ENCODE measurements around the gene ZNF473. TPM values are rescaled to one million over a fixed set of nuclear protein-coding genes. Genes with fewer than 3 reads are reported as not detected.

The ZNF473 gene
- total and polyA plus RNA-seq, 2 donors (not counting 1 experiment from before 2014, with no cell fraction given), result 5.0 to 6.4 TPM

- peaks cover 13% of the 10 kb centered on the region for H3K9me3 ChIP-seq (ENCODE audit: control insufficient read depth, insufficient read depth, low read depth, low read length)
These were observed 16.7 kb downstream of the ZNF473 start for GRCh38 chr19:50042363-50043024.

GRCh38 chr19:50043967-50044366 is 18.2 kb downstream of the ZNF473 start:
- DNase-seq (ENCODE audit: low read depth in 2 of 2), result no peak
- Histone ChIP-seq H3K4me1 (ENCODE audit: control insufficient read depth, extremely low read depth, insufficient read depth, low read length) (no peaks in the 10 kb centered on the region), H4K20me1 (ENCODE audit: control insufficient read depth, extremely low read depth, insufficient read depth, low read length) (no peaks in the 10 kb centered on the region), H2AFZ (ENCODE audit: low read length) (no peak overlapping the region), H3K27me3 (ENCODE audit: control insufficient read depth, insufficient read depth, low read length) (no peaks in the 10 kb centered on the region), H3K4me2 (ENCODE audit: extremely low read depth, insufficient read depth, low read length) (no peak overlapping the region), H3K36me3 (ENCODE audit: control insufficient read depth, insufficient read depth, low read length) (peaks cover 34% of the 10 kb centered on the region), H3K9ac (ENCODE audit: insufficient read depth, low read length) (no peak overlapping the region), H3K27ac (ENCODE audit: insufficient read depth, low read length) (no peak overlapping the region), H3K9me3 (ENCODE audit: control insufficient read depth, insufficient read depth, low read depth, low read length) (peaks cover 13% of the 10 kb centered on the region), H3K79me2 (ENCODE audit: control insufficient read depth, insufficient read depth, low read length) (no peaks in the 10 kb centered on the region), H3K4me3 (replicated peaks in 1 of 4; ENCODE audit: control extremely low read depth in 1 of 4, insufficient read depth in 1 of 4, low read depth in 3 of 4, low read length in 4 of 4) (no peak overlapping the region)
- TF ChIP-seq CTCF (conservative IDR thresholded peaks at IDR 0.05 in 1 of 2, IDR thresholded peaks at IDR 0.05 in 1 of 2; ENCODE audit: low read depth in 1 of 2, low read length in 2 of 2) (no peak), EZH2 (IDR thresholded peaks at IDR 0.05; ENCODE audit: low read length, missing control alignments) (no peak)

More at GRCh38 chr19:50042363-50043024, 16.7 kb downstream of the ZNF473 start:
- DNase-seq (ENCODE audit: low read depth in 2 of 2), result no peak
- Histone ChIP-seq H4K20me1 (ENCODE audit: control insufficient read depth, extremely low read depth, insufficient read depth, low read length) (no peaks in the 10 kb centered on the region), H3K36me3 (ENCODE audit: control insufficient read depth, insufficient read depth, low read length) (peaks cover 34% of the 10 kb centered on the region), H3K4me3 (replicated peaks in 1 of 4; ENCODE audit: control extremely low read depth in 1 of 4, insufficient read depth in 1 of 4, low read depth in 3 of 4, low read length in 4 of 4) (no peak overlapping the region), H3K4me2 (ENCODE audit: extremely low read depth, insufficient read depth, low read length) (no peak overlapping the region), H3K9ac (ENCODE audit: insufficient read depth, low read length) (no peak overlapping the region), H3K27me3 (ENCODE audit: control insufficient read depth, insufficient read depth, low read length) (no peaks in the 10 kb centered on the region), H3K79me2 (ENCODE audit: control insufficient read depth, insufficient read depth, low read length) (no peaks in the 10 kb centered on the region), H3K4me1 (ENCODE audit: control insufficient read depth, extremely low read depth, insufficient read depth, low read length) (no peaks in the 10 kb centered on the region), H3K27ac (ENCODE audit: insufficient read depth, low read length) (no peak overlapping the region), H2AFZ (ENCODE audit: low read length) (no peak overlapping the region)
- TF ChIP-seq EZH2 (IDR thresholded peaks at IDR 0.05; ENCODE audit: low read length, missing control alignments) (no peak), CTCF (conservative IDR thresholded peaks at IDR 0.05 in 1 of 2, IDR thresholded peaks at IDR 0.05 in 1 of 2; ENCODE audit: low read depth in 1 of 2, low read length in 2 of 2) (no peak)

GRCh38 chr19:50044922-50045321 is 19.1 kb downstream of the ZNF473 start:
- no peaks in the 10 kb centered on the region for H3K79me2 ChIP-seq (ENCODE audit: control insufficient read depth, insufficient read depth, low read length)
- no peak overlapping the region for H2AFZ ChIP-seq (ENCODE audit: low read length)
- no peak overlapping the region for H3K9ac ChIP-seq (ENCODE audit: insufficient read depth, low read length)
- no peaks in the 10 kb centered on the region for H3K27me3 ChIP-seq (ENCODE audit: control insufficient read depth, insufficient read depth, low read length)
- DNase-seq (ENCODE audit: low read depth in 2 of 2), result no peak
- H4K20me1 ChIP-seq (ENCODE audit: control insufficient read depth, extremely low read depth, insufficient read depth, low read length), result no peaks in the 10 kb centered on the region
- peaks cover 13% of the 10 kb centered on the region for H3K9me3 ChIP-seq (ENCODE audit: control insufficient read depth, insufficient read depth, low read depth, low read length)
- no peaks in the 10 kb centered on the region for H3K4me1 ChIP-seq (ENCODE audit: control insufficient read depth, extremely low read depth, insufficient read depth, low read length)
- H3K4me3 ChIP-seq (replicated peaks in 1 of 4; ENCODE audit: control extremely low read depth in 1 of 4, insufficient read depth in 1 of 4, low read depth in 3 of 4, low read length in 4 of 4), result no peak overlapping the region
- H3K36me3 ChIP-seq (ENCODE audit: control insufficient read depth, insufficient read depth, low read length), result peaks cover 33% of the 10 kb centered on the region
- TF ChIP-seq EZH2 (IDR thresholded peaks at IDR 0.05; ENCODE audit: low read length, missing control alignments) (no peak), CTCF (conservative IDR thresholded peaks at IDR 0.05 in 1 of 2, IDR thresholded peaks at IDR 0.05 in 1 of 2; ENCODE audit: low read depth in 1 of 2, low read length in 2 of 2) (no peak)
- no peak overlapping the region for H3K4me2 ChIP-seq (ENCODE audit: extremely low read depth, insufficient read depth, low read length)
- no peak overlapping the region for H3K27ac ChIP-seq (ENCODE audit: insufficient read depth, low read length)
